ENCODE data around the gene ERCC1.

Gene ERCC1

GRCh38 chr19:45364696-45365095 is 59.0 kb downstream of the ERCC1 start:
- no peak for DNase-seq

- no peak for DNase-seq
These were observed 59.8 kb downstream of the ERCC1 start for GRCh38 chr19:45363861-45364459.

GRCh38 chr19:45362291-45362690 is 61.4 kb downstream of the ERCC1 start:
- no peak for DNase-seq

GRCh38 chr19:45361608-45362007 is 62.1 kb downstream of the ERCC1 start:
- DNase-seq, result no peak

GRCh38 chr19:45358213-45358792 is 65.4 kb downstream of the ERCC1 start:
- DNase-seq, result no peak

GRCh38 chr19:45357445-45357783 is 66.3 kb downstream of the ERCC1 start:
- no peak for DNase-seq

All from right kidney (tissue), 1 donor.